HEK293 (cell line): ENCODE measurements around the gene MICU2.

ENCODE experiments used
- CTCF ChIA-PET: fragments of 350-600 bp; formaldehyde crosslinking; extraction: SDS; loops from one replicate; lab custom pipeline; 2021; ENCODE audit warnings: antibody characterized with exemption; lab: Yijun Ruan, JAX
- POLR2A ChIA-PET: fragments of 300-600 bp; formaldehyde crosslinking; extraction: SDS; loops from one replicate; lab custom pipeline; 2020; ENCODE audit warnings: antibody characterized with exemption, inconsistent platforms; lab: Yijun Ruan, JAX
- H3K27ac ChIP-seq: fragments of 200-500 bp; sonication (Bioruptor generic); 2 replicates; pipeline ENCODE4 v1.5.1; 2014; ENCODE audit warnings: low read depth, low read length, control low read depth, inconsistent platforms; ENCODE audit errors: extremely low read depth
- H3K36me3 ChIP-seq, 2 experiments: fragments of 200-500 bp in 1 of 2; sonication (Bioruptor generic) in 1 of 2; 1 replicate in 1 of 2; 2 replicates in 1 of 2; pipeline ENCODE4 v1.5.1; 2014 to 2017; ENCODE audit warnings: inconsistent platforms in 2 of 2, low read length in 2 of 2; ENCODE audit not compliant: control insufficient read depth in 2 of 2, insufficient read depth in 1 of 2
- H3K4me1 ChIP-seq: fragments of 200-500 bp; sonication (Bioruptor generic); 2 replicates; pipeline ENCODE4 v1.5.1; 2014; ENCODE audit warnings: mild to moderate bottlenecking, low read length, inconsistent platforms; ENCODE audit not compliant: control insufficient read depth, insufficient read depth
- H3K4me3 ChIP-seq: 2 replicates; pipeline ENCODE4 v1.5.1; 2011; ENCODE audit warnings: low read depth, mild to moderate bottlenecking, control low read depth, low read length, moderate library complexity
- H3K9me3 ChIP-seq: fragments of 200-500 bp; sonication (Bioruptor generic); 2 replicates; pipeline ENCODE4 v1.5.1; 2014; ENCODE audit warnings: low read depth, low read length, inconsistent platforms; ENCODE audit not compliant: control insufficient read depth, insufficient read depth
- ELK4 ChIP-seq: IDR thresholded peaks from 2 replicates; pipeline ENCODE4 v1.6.1; 2011; ENCODE audit warnings: mild to moderate bottlenecking, low read depth, low read length, borderline replicate concordance
- INSM2 ChIP-seq: fragments of 450-650 bp; formaldehyde crosslinking; IDR thresholded peaks from 2 replicates; pipeline ENCODE4 v1.5.1; 2016; ENCODE audit warnings: missing biosample characterization, missing genetic modification characterization
- PRDM1 ChIP-seq: fragments of 450-650 bp; formaldehyde crosslinking; IDR thresholded peaks from 2 replicates; pipeline ENCODE4; 2016; ENCODE audit warnings: missing biosample characterization, missing genetic modification characterization
- ZNF16 ChIP-seq: fragments of 450-650 bp; formaldehyde crosslinking; IDR thresholded peaks from 2 replicates; pipeline ENCODE4 v1.5.1; 2016; ENCODE audit warnings: low read depth, missing biosample characterization, missing genetic modification characterization
- ZNF175 ChIP-seq: fragments of 450-650 bp; formaldehyde crosslinking; IDR thresholded peaks from 2 replicates; pipeline ENCODE4 v1.5.1; 2016; ENCODE audit warnings: missing biosample characterization, missing genetic modification characterization
- ZNF211 ChIP-seq: fragments of 450-650 bp; formaldehyde crosslinking; IDR thresholded peaks from 2 replicates; pipeline ENCODE4 v1.5.1; 2016; ENCODE audit warnings: low read depth, missing biosample characterization, missing genetic modification characterization
- ZNF223 ChIP-seq: fragments of 450-650 bp; formaldehyde crosslinking; IDR thresholded peaks from 2 replicates; pipeline ENCODE4 v1.5.1; 2016; ENCODE audit warnings: missing biosample characterization, missing genetic modification characterization
- ZNF335 ChIP-seq: fragments of 450-650 bp; formaldehyde crosslinking; conservative IDR thresholded peaks from 2 replicates; pipeline ENCODE4 v1.5.1; 2016; ENCODE audit warnings: missing biosample characterization, missing genetic modification characterization
- ZNF423 ChIP-seq: fragments of 450-650 bp; formaldehyde crosslinking; IDR thresholded peaks from 2 replicates; pipeline ENCODE4 v1.5.1; 2016; ENCODE audit warnings: missing biosample characterization, missing genetic modification characterization
- ZNF501 ChIP-seq: fragments of 450-650 bp; formaldehyde crosslinking; IDR thresholded peaks from 2 replicates; pipeline ENCODE4 v1.5.1; 2016; ENCODE audit warnings: missing biosample characterization, missing genetic modification characterization
- ZNF600 ChIP-seq: fragments of 450-650 bp; formaldehyde crosslinking; IDR thresholded peaks from 2 replicates; pipeline ENCODE4 v1.5.1; 2016; ENCODE audit warnings: missing biosample characterization, missing genetic modification characterization
- ZNF621 ChIP-seq: fragments of 450-650 bp; formaldehyde crosslinking; IDR thresholded peaks from 2 replicates; pipeline ENCODE4 v1.5.1; 2017; ENCODE audit warnings: missing biosample characterization, missing genetic modification characterization
- ZNF658 ChIP-seq: fragments of 450-650 bp; formaldehyde crosslinking; IDR thresholded peaks from 2 replicates; pipeline ENCODE4; 2016; ENCODE audit warnings: missing biosample characterization, missing genetic modification characterization
- ZNF768 ChIP-seq: fragments of 450-650 bp; formaldehyde crosslinking; IDR thresholded peaks from 2 replicates; pipeline ENCODE4 v1.5.1; 2018; ENCODE audit warnings: missing biosample characterization, mild to moderate bottlenecking, missing genetic modification characterization
- ZNF791 ChIP-seq: fragments of 450-650 bp; formaldehyde crosslinking; IDR thresholded peaks from 2 replicates; pipeline ENCODE4 v1.5.1; 2016; ENCODE audit warnings: missing biosample characterization, missing genetic modification characterization
- ZSCAN30 ChIP-seq: fragments of 450-650 bp; IDR thresholded peaks from 2 replicates; pipeline ENCODE4 v1.5.1; 2018; ENCODE audit warnings: missing biosample characterization, mild to moderate bottlenecking, missing genetic modification characterization, moderate library complexity
- TF ChIP-seq, protein P1 (sequence below): fragments of 450-650 bp; formaldehyde crosslinking; IDR thresholded peaks from 2 replicates; pipeline ENCODE4 v1.5.1; 2016; ENCODE audit warnings: missing biosample characterization, missing genetic modification characterization
- TF ChIP-seq, protein P2 (sequence below): fragments of 450-650 bp; formaldehyde crosslinking; optimal IDR thresholded peaks from 2 replicates; pipeline ENCODE3; 2016; ENCODE audit warnings: missing biosample characterization, mild to moderate bottlenecking, missing genetic modification characterization
- TF ChIP-seq, protein P3 (sequence below): fragments of 450-650 bp; formaldehyde crosslinking; IDR thresholded peaks from 2 replicates; pipeline ENCODE4 v1.5.1; 2016; ENCODE audit warnings: missing biosample characterization, missing genetic modification characterization
- TF ChIP-seq, protein P4 (sequence below): fragments of 450-650 bp; formaldehyde crosslinking; IDR thresholded peaks from 2 replicates; pipeline ENCODE4 v1.5.1; 2017; ENCODE audit warnings: missing biosample characterization, mild to moderate bottlenecking, missing genetic modification characterization, moderate library complexity
- TF ChIP-seq, protein P5 (sequence below): fragments of 450-650 bp; formaldehyde crosslinking; IDR thresholded peaks from 2 replicates; pipeline ENCODE4 v1.5.1; 2016; ENCODE audit warnings: missing biosample characterization, missing genetic modification characterization

The MICU2 gene

DNA sequence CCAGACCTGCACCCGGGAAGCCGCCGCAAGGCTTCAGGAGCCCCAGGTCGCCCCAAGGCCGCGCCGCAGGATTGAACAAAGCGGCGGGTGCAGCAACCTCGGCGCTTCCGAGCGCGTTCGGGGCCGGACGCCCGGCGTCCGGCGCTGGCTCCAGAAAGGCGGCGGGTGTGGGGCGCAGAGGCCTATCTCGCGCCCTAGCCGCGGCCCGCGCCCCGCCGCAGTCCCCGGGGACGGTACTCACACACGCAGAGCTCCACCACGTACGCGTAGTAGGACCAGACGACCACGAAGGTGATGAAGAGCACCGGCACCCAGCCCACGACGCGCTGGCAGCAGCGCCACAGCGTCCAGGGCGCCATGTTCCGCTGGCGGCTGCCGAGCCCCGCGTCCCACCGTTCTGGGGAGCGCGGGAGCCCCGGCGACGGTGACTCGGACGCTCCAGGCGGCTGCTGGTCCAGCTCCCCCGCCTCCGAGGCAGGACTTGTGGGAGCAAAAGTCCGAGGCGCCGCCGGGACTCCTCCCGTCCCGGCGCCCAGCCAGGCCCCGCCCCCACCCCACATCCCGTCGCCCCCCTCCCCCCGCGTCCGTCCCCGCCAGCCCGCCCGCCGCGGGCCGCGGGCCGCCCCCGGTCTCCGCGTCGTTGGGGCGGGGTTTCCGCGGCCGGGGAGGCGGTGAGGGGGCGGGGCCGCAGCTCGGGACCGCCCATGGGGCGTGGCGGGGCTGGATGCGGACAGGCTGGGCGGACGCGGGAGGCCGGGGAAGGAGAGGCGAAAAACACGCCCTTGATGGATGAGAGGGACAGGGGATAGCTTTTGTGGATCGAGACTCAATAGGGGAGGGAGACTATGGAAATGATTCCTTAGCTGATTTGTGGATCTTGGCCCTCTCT is 144.9 kb downstream of the MICU2 start, which contains the start of gene ZDHHC20 (continued):
- TF ChIP-seq ZNF501 (peak; percentile 68; the same call in 1 of the 2 replicates), ZNF791 (tag by site-specific recombination) (no peak), ZNF621 (no peak), ZNF211 (no peak), PRDM1 (tag by site-specific recombination) (no peak), ZSCAN30 (tag by site-specific recombination) (peak; percentile 71; the same call in 1 of the 2 replicates), ZNF768 (tag by site-specific recombination) (no peak), ZNF16 (tag by site-specific recombination) (no peak), ZNF223 (tag by site-specific recombination) (no peak), ZNF600 (tag by site-specific recombination) (no peak), INSM2 (tag by site-specific recombination) (no peak), ZNF423 (tag by site-specific recombination) (no peak)
- TF ChIP-seq, protein P1, sequence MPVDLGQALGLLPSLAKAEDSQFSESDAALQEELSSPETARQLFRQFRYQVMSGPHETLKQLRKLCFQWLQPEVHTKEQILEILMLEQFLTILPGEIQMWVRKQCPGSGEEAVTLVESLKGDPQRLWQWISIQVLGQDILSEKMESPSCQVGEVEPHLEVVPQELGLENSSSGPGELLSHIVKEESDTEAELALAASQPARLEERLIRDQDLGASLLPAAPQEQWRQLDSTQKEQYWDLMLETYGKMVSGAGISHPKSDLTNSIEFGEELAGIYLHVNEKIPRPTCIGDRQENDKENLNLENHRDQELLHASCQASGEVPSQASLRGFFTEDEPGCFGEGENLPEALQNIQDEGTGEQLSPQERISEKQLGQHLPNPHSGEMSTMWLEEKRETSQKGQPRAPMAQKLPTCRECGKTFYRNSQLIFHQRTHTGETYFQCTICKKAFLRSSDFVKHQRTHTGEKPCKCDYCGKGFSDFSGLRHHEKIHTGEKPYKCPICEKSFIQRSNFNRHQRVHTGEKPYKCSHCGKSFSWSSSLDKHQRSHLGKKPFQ (tag by site-specific recombination), result no peak
- TF ChIP-seq, protein P2, sequence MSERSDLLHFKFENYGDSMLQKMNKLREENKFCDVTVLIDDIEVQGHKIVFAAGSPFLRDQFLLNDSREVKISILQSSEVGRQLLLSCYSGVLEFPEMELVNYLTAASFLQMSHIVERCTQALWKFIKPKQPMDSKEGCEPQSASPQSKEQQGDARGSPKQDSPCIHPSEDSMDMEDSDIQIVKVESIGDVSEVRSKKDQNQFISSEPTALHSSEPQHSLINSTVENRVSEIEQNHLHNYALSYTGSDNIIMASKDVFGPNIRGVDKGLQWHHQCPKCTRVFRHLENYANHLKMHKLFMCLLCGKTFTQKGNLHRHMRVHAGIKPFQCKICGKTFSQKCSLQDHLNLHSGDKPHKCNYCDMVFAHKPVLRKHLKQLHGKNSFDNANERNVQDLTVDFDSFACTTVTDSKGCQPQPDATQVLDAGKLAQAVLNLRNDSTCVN, result peak; percentile 89
- TF ChIP-seq, protein P3, sequence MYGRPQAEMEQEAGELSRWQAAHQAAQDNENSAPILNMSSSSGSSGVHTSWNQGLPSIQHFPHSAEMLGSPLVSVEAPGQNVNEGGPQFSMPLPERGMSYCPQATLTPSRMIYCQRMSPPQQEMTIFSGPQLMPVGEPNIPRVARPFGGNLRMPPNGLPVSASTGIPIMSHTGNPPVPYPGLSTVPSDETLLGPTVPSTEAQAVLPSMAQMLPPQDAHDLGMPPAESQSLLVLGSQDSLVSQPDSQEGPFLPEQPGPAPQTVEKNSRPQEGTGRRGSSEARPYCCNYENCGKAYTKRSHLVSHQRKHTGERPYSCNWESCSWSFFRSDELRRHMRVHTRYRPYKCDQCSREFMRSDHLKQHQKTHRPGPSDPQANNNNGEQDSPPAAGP (tag by site-specific recombination), result 0 out of 2 replicates have a peak, but pooled peaks have one; percentile 24
- TF ChIP-seq, protein P4, sequence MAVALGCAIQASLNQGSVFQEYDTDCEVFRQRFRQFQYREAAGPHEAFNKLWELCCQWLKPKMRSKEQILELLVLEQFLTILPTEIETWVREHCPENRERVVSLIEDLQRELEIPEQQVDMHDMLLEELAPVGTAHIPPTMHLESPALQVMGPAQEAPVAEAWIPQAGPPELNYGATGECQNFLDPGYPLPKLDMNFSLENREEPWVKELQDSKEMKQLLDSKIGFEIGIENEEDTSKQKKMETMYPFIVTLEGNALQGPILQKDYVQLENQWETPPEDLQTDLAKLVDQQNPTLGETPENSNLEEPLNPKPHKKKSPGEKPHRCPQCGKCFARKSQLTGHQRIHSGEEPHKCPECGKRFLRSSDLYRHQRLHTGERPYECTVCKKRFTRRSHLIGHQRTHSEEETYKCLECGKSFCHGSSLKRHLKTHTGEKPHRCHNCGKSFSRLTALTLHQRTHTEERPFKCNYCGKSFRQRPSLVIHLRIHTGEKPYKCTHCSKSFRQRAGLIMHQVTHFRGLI (tag by site-specific recombination), result no peak

GRCh38 chr13:21458451-21458812 is 145.5 kb downstream of the MICU2 start:
- peak overlapping the region; percentile 96 for H3K4me3 ChIP-seq
- no peaks in the 10 kb centered on the region for H3K36me3 ChIP-seq
- ChIA-PET POLR2A (interaction anchor here (1.3 kb wide), 1 partner anchor 160 kb away, joined by 4 read pairs; no protein-coding TSS in a partner anchor), CTCF (interaction anchor here (0.6 to 1.5 kb wide), 6 partner anchors 18 to 638 kb away, joined by 3 to 5 read pairs (median 4); no protein-coding TSS in a partner anchor)
- H3K9me3 ChIP-seq, result no peaks in the 10 kb centered on the region
- H3K27ac ChIP-seq, result peak overlapping the region; percentile 93
- H3K4me1 ChIP-seq, result no peaks in the 10 kb centered on the region
- TF ChIP-seq, protein P1 (tag by site-specific recombination), result no peak
- TF ChIP-seq, protein P5, sequence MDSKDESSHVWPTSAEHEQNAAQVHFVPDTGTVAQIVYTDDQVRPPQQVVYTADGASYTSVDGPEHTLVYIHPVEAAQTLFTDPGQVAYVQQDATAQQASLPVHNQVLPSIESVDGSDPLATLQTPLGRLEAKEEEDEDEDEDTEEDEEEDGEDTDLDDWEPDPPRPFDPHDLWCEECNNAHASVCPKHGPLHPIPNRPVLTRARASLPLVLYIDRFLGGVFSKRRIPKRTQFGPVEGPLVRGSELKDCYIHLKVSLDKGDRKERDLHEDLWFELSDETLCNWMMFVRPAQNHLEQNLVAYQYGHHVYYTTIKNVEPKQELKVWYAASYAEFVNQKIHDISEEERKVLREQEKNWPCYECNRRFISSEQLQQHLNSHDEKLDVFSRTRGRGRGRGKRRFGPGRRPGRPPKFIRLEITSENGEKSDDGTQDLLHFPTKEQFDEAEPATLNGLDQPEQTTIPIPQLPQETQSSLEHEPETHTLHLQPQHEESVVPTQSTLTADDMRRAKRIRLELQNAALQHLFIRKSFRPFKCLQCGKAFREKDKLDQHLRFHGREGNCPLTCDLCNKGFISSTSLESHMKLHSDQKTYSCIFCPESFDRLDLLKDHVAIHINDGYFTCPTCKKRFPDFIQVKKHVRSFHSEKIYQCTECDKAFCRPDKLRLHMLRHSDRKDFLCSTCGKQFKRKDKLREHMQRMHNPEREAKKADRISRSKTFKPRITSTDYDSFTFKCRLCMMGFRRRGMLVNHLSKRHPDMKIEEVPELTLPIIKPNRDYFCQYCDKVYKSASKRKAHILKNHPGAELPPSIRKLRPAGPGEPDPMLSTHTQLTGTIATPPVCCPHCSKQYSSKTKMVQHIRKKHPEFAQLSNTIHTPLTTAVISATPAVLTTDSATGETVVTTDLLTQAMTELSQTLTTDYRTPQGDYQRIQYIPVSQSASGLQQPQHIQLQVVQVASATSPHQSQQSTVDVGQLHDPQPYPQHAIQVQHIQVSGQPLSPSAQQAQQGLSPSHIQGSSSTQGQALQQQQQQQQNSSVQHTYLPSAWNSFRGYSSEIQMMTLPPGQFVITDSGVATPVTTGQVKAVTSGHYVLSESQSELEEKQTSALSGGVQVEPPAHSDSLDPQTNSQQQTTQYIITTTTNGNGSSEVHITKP (tag by site-specific recombination), result no peak
- no peak for TF ChIP-seq ZNF658 (tag by site-specific recombination)
- peak; percentile 83 for TF ChIP-seq ZNF335 (tag by site-specific recombination)
- no peak for TF ChIP-seq ZNF175 (tag by site-specific recombination)
- TF ChIP-seq ELK4, result no peak
- no peak for TF ChIP-seq ZNF211
